Mucosa of stomach (tissue), 1 donor: Measurements from ENCODE around the gene FTH1.
"Not testable (repeated sequence)": the region's sequence is repeated elsewhere in the genome, so short reads cannot be mapped to it uniquely, and the experiment has no call there.

ENCODE experiments used
- H3K27me3 ChIP-seq: one replicate; pipeline ENCODE4 v1.7.0; 2013; ENCODE audit warnings: mild to moderate bottlenecking, low read length; ENCODE audit not compliant: control insufficient read depth, insufficient read depth
- H3K36me3 ChIP-seq: one replicate; pipeline ENCODE4 v1.7.0; 2013; ENCODE audit warnings: low read length; ENCODE audit not compliant: control insufficient read depth, insufficient read depth
- H3K4me1 ChIP-seq: one replicate; pipeline ENCODE4 v1.7.0; 2013; ENCODE audit warnings: mild to moderate bottlenecking, low read length; ENCODE audit not compliant: control insufficient read depth, insufficient read depth
- H3K4me3 ChIP-seq: one replicate; pipeline ENCODE4 v1.7.0; 2013; ENCODE audit warnings: low read length
- H3K9ac ChIP-seq: one replicate; pipeline ENCODE4 v1.7.0; 2013; ENCODE audit warnings: mild to moderate bottlenecking, low read length, moderate library complexity
- H3K9me3 ChIP-seq: one replicate; pipeline ENCODE4 v1.7.0; 2013; ENCODE audit warnings: mild to moderate bottlenecking, low read length, moderate library complexity; ENCODE audit not compliant: control insufficient read depth
- donor health status: Pancreatic carcinoma.

FTH1 gene

GRCh38 chr11:61967924-61968757 is 707 bp upstream of the FTH1 start:
- H3K4me1 ChIP-seq: peaks cover 49% of the 10 kb centered on the region
- H3K36me3 ChIP-seq: no peaks in the 10 kb centered on the region
- no peaks in the 10 kb centered on the region for H3K9me3 ChIP-seq

GRCh38 chr11:61966734-61967115 is 709 bp downstream of the FTH1 start:
- Histone ChIP-seq H3K4me1 (peaks cover 46% of the 10 kb centered on the region), H3K9ac (peak overlapping the region; percentile 99), H3K36me3 (no peaks in the 10 kb centered on the region), H3K9me3 (no peaks in the 10 kb centered on the region), H3K27me3 (no peaks in the 10 kb centered on the region), H3K4me3 (peak overlapping the region; percentile 96)

More at GRCh38 chr11:61967924-61968757, 707 bp upstream of the FTH1 start:
- Histone ChIP-seq H3K4me3 (peak overlapping the region; percentile 83), H3K9ac (peak overlapping the region; percentile 99), H3K27me3 (no peaks in the 10 kb centered on the region)

- Histone ChIP-seq H3K4me1 (peaks cover 41% of the 10 kb centered on the region), H3K4me3 (peak overlapping the region; percentile 21), H3K9ac (peak overlapping the region; percentile 99)
- H3K36me3 ChIP-seq, H3K27me3 ChIP-seq, H3K9me3 ChIP-seq: not testable (repeated sequence)
These were observed 2.7 kb downstream of the FTH1 start for GRCh38 chr11:61964666-61965271.

GRCh38 chr11:61964058-61964665 is 3.3 kb downstream of the FTH1 start:
- Histone ChIP-seq H3K4me1 (peaks cover 44% of the 10 kb centered on the region), H3K9me3 (no peaks in the 10 kb centered on the region), H3K9ac (no peak overlapping the region), H3K27me3 (no peaks in the 10 kb centered on the region), H3K4me3 (no peak overlapping the region), H3K36me3 (no peaks in the 10 kb centered on the region)

GRCh38 chr11:61963282-61964057 is 4.0 kb downstream of the FTH1 start:
- no peaks in the 10 kb centered on the region for H3K36me3 ChIP-seq
- H3K9me3 ChIP-seq: no peaks in the 10 kb centered on the region
- H3K9ac ChIP-seq: peak overlapping the region; percentile 5
- H3K4me1 ChIP-seq: peaks cover 43% of the 10 kb centered on the region
- H3K4me3 ChIP-seq: no peak overlapping the region
- no peaks in the 10 kb centered on the region for H3K27me3 ChIP-seq

GRCh38 chr11:61963016-61963281 is 4.5 kb downstream of the FTH1 start:
- no peaks in the 10 kb centered on the region for H3K36me3 ChIP-seq
- peak overlapping the region; percentile 5 for H3K9ac ChIP-seq
- peaks cover 39% of the 10 kb centered on the region for H3K4me1 ChIP-seq
- H3K27me3 ChIP-seq: no peaks in the 10 kb centered on the region
- H3K4me3 ChIP-seq: no peak overlapping the region
- H3K9me3 ChIP-seq: no peaks in the 10 kb centered on the region

GRCh38 chr11:61962213-61963015 is 5.0 kb downstream of the FTH1 start:
- Histone ChIP-seq H3K27me3 (no peaks in the 10 kb centered on the region), H3K4me3 (no peak overlapping the region), H3K36me3 (no peaks in the 10 kb centered on the region), H3K9ac (no peak overlapping the region), H3K9me3 (no peaks in the 10 kb centered on the region), H3K4me1 (peaks cover 39% of the 10 kb centered on the region)

GRCh38 chr11:61961570-61962212 is 5.7 kb downstream of the FTH1 start:
- H3K36me3 ChIP-seq: no peaks in the 10 kb centered on the region
- H3K4me1 ChIP-seq: peaks cover 39% of the 10 kb centered on the region
- no peak overlapping the region for H3K9ac ChIP-seq
- no peaks in the 10 kb centered on the region for H3K27me3 ChIP-seq
- no peak overlapping the region for H3K4me3 ChIP-seq
- H3K9me3 ChIP-seq: no peaks in the 10 kb centered on the region

GRCh38 chr11:61960532-61960931 is 6.9 kb downstream of the FTH1 start:
- Histone ChIP-seq H3K9me3 (no peaks in the 10 kb centered on the region), H3K4me1 (peaks cover 45% of the 10 kb centered on the region), H3K36me3 (no peaks in the 10 kb centered on the region), H3K9ac (no peak overlapping the region), H3K4me3 (no peak overlapping the region), H3K27me3 (peaks cover 7% of the 10 kb centered on the region)

GRCh38 chr11:61959678-61960077 is 7.8 kb downstream of the FTH1 start:
- no peaks in the 10 kb centered on the region for H3K36me3 ChIP-seq
- H3K9ac ChIP-seq: no peak overlapping the region
- H3K4me1 ChIP-seq: peaks cover 51% of the 10 kb centered on the region

GRCh38 chr11:61959114-61959513 is 8.3 kb downstream of the FTH1 start:
- peaks cover 21% of the 10 kb centered on the region for H3K27me3 ChIP-seq
- no peaks in the 10 kb centered on the region for H3K36me3 ChIP-seq
- H3K4me1 ChIP-seq: peaks cover 48% of the 10 kb centered on the region
- no peak overlapping the region for H3K4me3 ChIP-seq
- no peaks in the 10 kb centered on the region for H3K9me3 ChIP-seq
- no peak overlapping the region for H3K9ac ChIP-seq

More at GRCh38 chr11:61959678-61960077, 7.8 kb downstream of the FTH1 start:
- peaks cover 16% of the 10 kb centered on the region for H3K27me3 ChIP-seq
- no peak overlapping the region for H3K4me3 ChIP-seq
- no peaks in the 10 kb centered on the region for H3K9me3 ChIP-seq
